HG03175 (cell line): ENCODE results near the gene DCP1A.
"Not testable (repeated sequence)": the region's sequence is repeated elsewhere in the genome, so short reads cannot be mapped to it uniquely, and the experiment has no call there.

Experiments
- ATAC-seq: cut with Tn5 transposase; IDR thresholded peaks from one replicate; pipeline ENCODE4 v1.9.1; 2021; ENCODE audit warnings: mild to moderate bottlenecking, moderate library complexity; ENCODE audit not compliant: unreplicated experiment

Gene DCP1A

GRCh38 chr3:53329897-53330296, 17.4 kb downstream of the DCP1A start:
- ATAC-seq = no peak

DNA sequence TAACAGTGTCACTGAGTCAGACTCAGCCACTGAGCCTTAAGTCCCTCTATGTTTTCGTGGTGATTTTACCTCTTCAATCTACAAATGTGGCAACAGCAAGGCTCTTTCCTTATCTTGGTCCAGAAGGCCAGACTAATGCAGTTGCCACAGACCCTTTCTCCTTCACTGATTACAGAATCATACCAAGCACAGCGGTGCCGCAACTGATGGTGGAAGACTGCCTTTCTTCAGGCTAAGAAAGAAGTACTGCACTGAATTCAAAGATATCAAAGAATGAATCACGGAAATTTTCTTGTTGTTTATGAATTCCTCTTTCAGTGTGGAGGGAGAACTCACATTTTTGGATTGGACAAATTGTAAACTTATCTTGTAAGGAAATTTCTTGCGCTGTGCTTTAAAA, 18.6 kb downstream of the DCP1A start:
- ATAC-seq = no peak

DNA sequence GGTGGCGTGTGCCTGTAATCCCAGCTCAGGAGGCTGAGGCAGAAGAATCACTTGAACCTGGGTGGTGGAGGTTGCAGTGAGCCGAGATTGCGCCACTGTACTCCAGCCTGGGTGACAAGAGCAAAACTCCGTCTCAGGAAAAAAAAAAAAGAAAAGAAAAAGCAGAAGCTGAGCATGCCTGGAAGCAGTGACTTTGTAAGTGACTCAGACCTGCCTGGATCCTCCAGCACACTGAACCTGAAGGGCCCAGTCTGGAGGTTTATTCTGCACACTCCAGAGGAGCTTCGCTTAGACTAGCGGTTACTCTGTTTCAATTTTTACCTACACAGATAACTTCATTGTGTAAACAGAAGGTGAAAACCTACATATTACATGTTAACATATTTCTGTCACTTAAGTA, 19.4 kb downstream of the DCP1A start:
- not testable (repeated sequence) for ATAC-seq

DNA sequence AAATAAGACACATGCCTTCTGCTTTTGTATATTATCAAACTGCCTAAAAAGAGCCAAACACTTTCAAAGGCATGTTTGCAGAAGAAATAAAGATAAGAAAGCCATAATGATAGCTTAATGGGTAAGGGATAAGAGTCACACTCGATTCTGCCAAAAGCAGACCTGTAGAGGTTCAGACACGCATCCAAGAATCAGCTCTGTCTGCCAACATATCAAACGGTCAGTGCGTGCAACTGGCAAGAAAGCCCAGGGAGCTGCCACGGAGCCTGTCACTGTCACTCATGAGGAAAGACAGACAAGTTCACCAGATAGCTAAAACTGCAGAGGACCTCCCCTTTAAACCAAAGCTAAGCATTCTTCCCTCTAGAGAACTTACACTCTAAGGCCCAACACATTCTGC, 23.2 kb downstream of the DCP1A start:
- no peak for ATAC-seq

DNA sequence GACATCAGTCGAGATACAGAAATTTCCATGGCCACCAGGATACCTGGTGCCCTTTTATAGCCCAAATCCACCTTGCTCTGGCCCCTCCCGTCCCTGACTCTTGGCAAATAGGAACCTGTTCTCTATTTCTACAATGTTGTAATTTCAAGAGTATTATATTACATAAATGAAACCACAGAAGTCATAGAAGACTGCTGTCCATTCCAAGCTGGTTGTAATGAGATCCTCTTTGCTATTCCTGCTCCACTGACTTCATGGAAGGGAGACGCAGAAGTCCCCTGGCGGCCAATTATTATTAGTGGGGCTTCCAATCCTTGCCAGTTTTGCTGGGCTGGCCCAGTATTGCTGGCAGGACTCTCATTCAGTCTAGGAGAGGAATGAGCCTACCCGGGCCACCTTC, 26.6 kb downstream of the DCP1A start:
- ATAC-seq = no peak

GRCh38 chr3:53318522-53318921, 28.8 kb downstream of the DCP1A start:
- no peak for ATAC-seq

DNA sequence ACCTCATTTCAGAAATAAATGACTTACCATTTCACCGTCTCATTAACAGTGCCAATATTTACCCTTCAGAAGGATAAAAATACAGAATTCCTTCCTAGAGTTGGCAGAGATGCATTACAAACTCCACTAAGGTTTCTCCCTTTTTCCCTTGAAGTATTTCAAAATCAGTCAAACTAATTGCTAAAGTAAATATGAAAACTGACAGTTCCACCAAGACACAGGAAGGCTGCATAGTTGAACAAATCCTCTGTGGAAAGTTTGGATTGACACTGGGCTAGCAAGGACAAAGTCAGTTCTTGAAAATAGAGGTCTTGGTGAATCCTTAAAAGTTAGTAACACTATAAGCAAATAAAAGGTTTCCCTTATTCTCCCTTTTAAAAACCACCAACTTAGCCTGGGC, 34.5 kb downstream of the DCP1A start:
- ATAC-seq = no peak

GRCh38 chr3:53311882-53312281, 35.5 kb downstream of the DCP1A start:
- no peak for ATAC-seq

- no peak for ATAC-seq
Measured at GRCh38 chr3:53303957-53304356, 43.4 kb downstream of the DCP1A start.

- no peak for ATAC-seq
Measured at GRCh38 chr3:53303549-53303948, 43.8 kb downstream of the DCP1A start.

- ATAC-seq = no peak
Measured at GRCh38 chr3:53300826-53301225, 46.5 kb downstream of the DCP1A start.

DNA sequence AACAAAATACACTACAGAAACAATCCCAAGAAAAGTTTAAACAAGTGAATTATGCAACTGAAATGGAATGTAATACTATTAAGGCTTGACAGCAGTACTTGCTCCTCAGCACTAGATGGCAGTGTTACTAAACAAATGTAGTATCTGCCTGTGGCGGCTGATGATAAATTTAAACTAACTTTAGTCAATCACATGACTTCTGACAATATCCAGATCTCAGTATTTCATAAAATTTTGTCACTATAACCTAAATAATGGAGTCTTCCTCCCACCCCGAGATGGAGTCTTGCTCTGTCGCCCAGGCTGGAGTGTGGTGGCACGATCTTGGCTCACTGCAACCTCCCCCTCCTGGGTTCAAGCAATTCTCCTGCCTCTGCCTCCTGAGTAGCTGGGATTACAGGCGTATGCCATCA, 47.7 kb downstream of the DCP1A start:
- not testable (repeated sequence) for ATAC-seq

DNA sequence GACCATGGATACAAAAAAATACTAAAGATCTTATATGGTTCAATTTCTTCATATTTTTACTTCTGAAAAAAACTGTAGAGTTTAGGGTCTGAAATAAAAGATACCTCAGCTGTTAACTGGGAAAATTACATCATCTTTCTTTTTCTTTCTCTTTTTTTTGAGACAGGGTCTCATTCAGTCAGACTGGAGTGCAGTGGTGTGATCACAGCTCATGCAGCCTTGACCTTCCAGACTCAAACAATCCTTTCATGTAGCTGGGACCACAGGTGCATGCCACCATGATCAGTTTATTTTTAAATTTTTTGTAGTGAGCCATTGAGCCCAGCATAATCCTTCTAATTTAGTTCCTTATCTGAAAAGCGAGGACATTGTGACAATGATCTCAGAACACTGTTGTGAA, 51.9 kb downstream of the DCP1A start:
- no peak for ATAC-seq

DNA sequence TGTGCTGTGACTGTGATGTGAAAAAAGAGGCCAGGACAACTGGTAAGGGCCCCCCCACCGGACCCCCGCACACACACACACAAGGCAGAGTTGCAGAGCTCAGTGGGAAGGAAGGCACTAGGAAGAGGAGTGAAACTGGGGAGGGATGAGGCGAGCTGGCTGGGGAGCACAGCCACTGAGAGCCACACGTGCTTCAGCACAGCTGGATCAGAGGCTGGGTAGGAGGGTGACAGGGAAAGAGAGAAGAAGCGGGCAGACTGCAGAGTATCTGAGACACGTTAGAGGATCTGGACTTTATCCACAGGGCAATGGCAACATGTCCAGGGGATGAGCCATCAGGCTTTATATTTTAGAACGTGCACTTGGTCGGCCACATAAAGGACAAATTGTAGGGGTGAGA, 53.5 kb downstream of the DCP1A start:
- ATAC-seq = no peak

GRCh38 chr3:53288214-53288613, 59.1 kb downstream of the DCP1A start:
- ATAC-seq = no peak

GRCh38 chr3:53287131-53287629, 60.2 kb downstream of the DCP1A start:
- no peak for ATAC-seq

DNA sequence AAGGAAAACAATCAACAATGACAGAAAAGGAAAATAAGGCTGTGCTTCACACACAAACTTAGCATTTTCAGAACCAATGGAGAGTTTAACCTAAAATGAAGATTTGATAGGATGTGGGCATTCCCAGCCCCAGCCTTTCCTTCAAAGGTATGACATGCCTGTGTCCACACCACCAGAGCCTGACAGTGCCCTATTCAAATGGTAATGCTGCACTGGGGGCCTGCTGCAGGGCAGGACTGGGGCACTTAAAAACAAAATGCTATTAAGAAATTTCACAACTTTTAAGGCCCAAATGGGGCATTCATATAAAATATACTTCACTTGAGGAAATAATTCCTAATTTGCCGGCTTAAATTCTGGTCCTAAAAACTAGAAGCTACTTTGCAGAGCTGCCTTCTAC, 60.6 kb downstream of the DCP1A start:
- no peak for ATAC-seq

DNA sequence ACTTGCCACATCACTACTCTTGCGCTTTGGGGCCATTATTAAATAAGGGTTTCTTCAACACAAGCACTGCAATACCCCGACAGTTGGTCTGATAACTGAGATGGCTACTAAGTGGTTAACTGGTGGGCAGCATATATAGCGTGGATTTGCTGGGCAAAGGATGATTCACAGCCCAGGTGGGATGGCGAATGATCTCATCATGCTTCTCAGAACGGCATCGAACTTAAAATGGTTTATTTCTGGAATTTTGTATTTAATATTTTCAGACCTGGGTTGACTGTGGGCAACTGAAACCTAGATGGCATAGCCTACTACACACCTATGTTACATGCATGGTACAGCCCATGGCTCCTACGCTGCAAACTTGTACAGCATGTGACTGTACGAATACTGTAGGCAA, 64.8 kb downstream of the DCP1A start:
- no peak for ATAC-seq

DNA sequence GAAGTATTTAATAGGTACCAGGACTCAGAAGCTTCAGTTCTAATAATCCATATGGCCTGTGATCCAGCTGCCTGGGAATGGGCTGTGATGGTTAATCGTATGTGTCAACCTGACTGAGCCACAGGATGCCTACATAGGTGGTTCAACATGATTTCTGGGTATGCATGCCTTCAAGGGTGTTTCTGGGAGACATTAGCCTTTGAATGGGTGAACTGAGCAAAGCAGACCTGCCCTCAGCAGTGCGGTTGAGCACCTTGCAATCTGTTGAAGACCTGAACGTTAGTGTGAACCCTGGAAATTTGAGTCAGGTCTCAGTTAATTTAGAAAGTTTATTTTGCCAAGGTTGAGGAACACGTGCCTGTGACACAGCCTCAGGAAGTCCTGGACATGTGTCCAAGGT, 68.7 kb downstream of the DCP1A start:
- ATAC-seq = no peak

DNA sequence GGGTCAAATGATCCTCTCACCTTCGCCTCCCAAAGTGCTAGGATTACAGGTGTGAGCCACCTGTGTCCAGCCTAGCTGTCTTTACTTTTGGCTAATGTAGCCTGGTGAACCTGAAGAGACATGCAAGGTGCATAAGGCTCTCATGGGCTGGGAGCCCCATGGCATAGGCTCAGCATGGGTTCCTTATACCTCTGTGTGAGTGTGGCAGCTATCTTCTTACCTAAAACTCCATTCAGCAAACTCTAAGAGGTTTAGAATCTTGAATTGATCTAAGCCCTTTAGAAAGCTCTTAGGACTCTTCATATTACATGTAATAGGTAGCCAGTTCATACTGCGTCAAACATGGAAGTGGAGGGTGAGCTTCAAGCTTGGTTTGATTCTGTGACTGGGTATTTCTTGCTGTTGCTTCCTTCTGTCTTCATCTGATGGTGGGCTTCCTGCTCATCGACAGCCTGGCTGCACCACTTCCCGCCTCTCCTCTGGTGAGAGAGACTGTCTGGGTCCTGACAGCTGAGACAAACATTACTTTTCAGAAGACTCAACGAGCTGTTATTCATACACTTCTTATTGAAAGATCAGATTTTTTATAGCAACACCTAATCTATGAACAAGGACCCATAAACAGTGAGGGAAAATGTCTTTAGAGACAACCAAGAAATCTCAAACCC, 72.3 kb downstream of the DCP1A start:
- no peak for ATAC-seq

- ATAC-seq = no peak
Measured at GRCh38 chr3:53273146-53273670, 74.1 kb downstream of the DCP1A start.

- no peak for ATAC-seq
Measured at GRCh38 chr3:53269888-53270880, 77.2 kb downstream of the DCP1A start.
